Measurements from ENCODE around the gene IKZF5.

DNA sequence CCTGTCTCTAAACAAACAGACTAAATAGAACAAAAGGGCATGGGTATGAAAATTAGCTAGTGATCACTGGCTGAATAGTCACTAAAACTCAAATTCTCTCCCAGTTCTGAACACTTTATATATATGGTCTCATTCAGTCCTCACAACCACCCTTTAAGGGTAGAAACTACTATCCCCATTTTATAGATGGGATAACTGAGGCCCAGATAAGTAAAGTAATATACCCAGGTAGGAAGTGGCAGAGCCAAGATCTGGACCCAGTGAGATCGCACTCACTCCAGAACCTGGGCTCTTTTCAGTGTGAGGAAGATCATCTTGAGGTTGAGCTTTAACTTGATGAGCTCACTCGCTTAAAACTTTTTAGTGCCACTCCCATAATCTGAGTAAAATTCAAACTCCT is 23.9 kb downstream of the IKZF5 start:
- TF ChIP-seq, protein P1, sequence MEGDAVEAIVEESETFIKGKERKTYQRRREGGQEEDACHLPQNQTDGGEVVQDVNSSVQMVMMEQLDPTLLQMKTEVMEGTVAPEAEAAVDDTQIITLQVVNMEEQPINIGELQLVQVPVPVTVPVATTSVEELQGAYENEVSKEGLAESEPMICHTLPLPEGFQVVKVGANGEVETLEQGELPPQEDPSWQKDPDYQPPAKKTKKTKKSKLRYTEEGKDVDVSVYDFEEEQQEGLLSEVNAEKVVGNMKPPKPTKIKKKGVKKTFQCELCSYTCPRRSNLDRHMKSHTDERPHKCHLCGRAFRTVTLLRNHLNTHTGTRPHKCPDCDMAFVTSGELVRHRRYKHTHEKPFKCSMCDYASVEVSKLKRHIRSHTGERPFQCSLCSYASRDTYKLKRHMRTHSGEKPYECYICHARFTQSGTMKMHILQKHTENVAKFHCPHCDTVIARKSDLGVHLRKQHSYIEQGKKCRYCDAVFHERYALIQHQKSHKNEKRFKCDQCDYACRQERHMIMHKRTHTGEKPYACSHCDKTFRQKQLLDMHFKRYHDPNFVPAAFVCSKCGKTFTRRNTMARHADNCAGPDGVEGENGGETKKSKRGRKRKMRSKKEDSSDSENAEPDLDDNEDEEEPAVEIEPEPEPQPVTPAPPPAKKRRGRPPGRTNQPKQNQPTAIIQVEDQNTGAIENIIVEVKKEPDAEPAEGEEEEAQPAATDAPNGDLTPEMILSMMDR (IDR thresholded peaks at IDR 0.05) = no peak
- TF ChIP-seq, protein P2, sequence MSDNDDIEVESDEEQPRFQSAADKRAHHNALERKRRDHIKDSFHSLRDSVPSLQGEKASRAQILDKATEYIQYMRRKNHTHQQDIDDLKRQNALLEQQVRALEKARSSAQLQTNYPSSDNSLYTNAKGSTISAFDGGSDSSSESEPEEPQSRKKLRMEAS (CRISPR knock-in tag; IDR thresholded peaks at IDR 0.05) = no peak
- TF ChIP-seq TCF7 (CRISPR knock-in tag; IDR thresholded peaks at IDR 0.05; ENCODE audit: low read depth) = no peak
- TF ChIP-seq, protein P3, sequence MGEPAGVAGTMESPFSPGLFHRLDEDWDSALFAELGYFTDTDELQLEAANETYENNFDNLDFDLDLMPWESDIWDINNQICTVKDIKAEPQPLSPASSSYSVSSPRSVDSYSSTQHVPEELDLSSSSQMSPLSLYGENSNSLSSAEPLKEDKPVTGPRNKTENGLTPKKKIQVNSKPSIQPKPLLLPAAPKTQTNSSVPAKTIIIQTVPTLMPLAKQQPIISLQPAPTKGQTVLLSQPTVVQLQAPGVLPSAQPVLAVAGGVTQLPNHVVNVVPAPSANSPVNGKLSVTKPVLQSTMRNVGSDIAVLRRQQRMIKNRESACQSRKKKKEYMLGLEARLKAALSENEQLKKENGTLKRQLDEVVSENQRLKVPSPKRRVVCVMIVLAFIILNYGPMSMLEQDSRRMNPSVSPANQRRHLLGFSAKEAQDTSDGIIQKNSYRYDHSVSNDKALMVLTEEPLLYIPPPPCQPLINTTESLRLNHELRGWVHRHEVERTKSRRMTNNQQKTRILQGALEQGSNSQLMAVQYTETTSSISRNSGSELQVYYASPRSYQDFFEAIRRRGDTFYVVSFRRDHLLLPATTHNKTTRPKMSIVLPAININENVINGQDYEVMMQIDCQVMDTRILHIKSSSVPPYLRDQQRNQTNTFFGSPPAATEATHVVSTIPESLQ (CRISPR knock-in tag; IDR thresholded peaks at IDR 0.05) = no peak
- TF ChIP-seq, protein P4, sequence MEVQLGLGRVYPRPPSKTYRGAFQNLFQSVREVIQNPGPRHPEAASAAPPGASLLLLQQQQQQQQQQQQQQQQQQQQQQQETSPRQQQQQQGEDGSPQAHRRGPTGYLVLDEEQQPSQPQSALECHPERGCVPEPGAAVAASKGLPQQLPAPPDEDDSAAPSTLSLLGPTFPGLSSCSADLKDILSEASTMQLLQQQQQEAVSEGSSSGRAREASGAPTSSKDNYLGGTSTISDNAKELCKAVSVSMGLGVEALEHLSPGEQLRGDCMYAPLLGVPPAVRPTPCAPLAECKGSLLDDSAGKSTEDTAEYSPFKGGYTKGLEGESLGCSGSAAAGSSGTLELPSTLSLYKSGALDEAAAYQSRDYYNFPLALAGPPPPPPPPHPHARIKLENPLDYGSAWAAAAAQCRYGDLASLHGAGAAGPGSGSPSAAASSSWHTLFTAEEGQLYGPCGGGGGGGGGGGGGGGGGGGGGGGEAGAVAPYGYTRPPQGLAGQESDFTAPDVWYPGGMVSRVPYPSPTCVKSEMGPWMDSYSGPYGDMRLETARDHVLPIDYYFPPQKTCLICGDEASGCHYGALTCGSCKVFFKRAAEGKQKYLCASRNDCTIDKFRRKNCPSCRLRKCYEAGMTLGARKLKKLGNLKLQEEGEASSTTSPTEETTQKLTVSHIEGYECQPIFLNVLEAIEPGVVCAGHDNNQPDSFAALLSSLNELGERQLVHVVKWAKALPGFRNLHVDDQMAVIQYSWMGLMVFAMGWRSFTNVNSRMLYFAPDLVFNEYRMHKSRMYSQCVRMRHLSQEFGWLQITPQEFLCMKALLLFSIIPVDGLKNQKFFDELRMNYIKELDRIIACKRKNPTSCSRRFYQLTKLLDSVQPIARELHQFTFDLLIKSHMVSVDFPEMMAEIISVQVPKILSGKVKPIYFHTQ (CRISPR knock-in tag; IDR thresholded peaks at IDR 0.05) = no peak
